CD4-positive, alpha-beta T cell treated with Interleukin-2 at 100 ng/mL for 4 hours (primary cell): ENCODE results near the gene ANKIB1.
A peak's percentile ranks its signal among the peaks of the same experiment; 100 is the strongest.
"Not testable (repeated sequence)": the region's sequence is repeated elsewhere in the genome, so short reads cannot be mapped to it uniquely, and the experiment has no call there.

Experiments
- DNase-seq: peaks from one replicate; pipeline ENCODE4 v3.0.0-alpha.2; 2020; ENCODE audit warnings: low spot score

The ANKIB1 gene

DNA sequence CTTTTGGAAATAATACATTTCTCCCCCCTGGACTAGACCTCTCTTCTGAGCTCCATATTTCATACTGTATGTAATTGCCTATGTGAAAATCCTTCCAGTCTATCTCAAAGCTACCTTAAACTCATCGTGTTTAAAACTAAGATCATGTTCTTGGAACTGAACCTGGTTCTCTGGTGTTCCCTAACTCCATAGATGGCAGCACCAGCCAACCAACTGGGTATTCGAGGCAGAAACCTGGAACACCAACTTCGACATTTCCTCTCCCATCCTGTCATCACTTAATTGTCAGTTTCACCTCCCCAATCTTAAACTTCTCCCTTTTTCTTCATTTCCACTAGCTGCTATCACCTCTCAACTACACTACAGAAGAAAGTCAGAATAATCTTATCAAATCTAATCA, 87.0 kb downstream of the ANKIB1 start:
- no peak for DNase-seq

DNA sequence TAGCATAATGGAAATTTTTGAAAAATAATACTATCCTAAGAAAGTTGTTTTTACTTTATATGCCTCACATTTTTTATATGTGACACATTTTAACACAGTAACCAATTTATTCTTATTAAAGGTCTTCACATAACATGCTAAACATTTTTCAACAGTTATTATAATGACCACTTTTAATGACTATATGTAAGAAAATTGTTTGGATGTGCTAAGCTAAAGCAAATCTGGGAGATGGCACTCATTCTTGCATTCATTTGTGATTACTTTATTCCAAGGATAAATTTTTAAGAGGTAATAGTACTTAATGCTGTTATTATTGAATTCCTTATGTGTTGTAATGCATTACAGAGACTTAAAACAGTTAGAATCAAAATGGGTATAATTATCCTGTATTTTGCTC, 88.1 kb downstream of the ANKIB1 start:
- no peak for DNase-seq

DNA sequence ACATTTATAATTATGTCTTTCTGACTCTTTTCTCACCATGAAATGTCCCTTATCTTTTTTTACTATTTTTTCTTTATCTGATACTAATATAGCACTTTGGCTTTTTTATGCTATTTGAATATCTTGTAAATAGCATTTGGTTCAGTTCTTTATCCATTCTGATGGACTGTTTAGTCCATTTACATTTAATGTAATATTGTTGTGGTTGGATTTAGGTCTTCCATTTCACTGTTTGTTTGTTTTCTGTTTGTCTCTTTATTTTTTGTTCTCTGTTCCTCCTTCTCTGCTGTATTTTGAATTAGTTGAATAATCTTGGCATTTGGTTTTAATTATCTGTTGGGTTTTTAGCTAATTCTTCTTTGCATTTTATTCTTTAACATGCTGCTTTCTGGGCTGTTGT, 89.8 kb downstream of the ANKIB1 start:
- DNase-seq: no peak

DNA sequence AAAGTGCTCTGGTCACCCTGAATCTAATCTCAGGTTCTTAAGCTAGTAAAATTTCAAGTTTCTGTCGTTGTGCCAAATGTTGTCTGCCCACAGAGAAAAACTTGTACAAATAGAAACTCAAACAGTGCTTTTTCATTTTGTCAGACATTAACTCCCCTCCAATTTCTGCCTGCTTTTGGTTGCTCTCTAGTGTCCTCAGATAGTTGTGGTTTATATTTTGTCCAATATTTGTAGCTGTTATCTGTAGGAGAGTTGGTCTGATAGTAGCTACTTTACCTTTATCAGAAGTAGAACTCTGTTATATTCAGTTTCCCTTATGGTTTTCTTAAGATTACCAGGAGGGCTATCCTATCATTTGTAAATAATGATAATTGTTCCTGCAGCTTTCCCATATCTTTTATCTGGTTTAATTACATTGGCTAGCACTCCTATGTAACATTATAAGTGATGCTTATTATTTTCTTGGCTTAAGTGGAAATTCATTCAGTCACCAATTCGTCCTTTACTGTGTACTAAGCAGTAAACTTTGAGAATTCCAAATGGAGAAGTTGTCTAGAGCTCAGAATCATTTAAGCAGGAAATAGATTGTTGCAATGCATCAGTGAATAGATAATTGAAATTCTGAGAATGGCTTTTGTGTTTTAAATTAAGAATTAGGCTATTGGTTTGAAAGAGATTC, 91.0 kb downstream of the ANKIB1 start:
- no peak for DNase-seq

DNA sequence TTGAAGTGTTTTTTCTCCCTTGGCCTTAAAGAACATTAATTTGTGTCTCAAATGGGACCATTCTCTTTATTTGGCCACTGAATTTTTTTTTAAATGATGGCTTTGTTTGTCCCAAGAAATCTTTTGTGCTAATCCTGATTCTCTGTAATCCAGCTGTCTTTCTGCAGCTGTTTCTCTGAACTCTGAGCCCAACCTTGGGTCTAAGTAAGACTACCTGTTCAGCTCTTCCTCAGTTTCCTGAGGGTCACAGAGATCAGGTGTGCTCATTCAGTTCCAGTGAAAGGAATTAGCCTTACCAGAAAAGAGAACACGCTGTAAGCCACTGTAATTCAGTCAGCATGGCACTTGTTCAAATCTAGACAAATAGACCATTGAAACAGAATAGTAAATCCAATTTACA, 94.2 kb downstream of the ANKIB1 start:
- no peak for DNase-seq

DNA sequence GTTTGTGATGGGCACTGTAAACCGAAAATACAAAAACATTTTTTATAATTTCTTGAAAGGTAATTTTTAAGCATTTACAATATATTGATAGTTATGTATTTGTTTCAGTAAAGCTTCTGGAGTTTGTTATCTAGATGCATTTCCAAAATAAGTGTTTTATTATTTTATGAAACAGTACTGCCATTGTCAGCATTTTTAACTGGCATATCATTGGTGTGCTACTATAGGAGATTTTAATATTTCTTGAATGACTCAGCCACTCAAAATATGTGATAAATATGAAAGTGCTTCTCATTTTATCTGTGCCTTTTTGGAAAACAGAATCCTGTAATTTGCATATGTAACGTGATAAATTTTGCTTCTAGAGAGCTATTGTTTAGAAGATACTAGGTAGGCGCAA, 97.9 kb downstream of the ANKIB1 start:
- no peak for DNase-seq

DNA sequence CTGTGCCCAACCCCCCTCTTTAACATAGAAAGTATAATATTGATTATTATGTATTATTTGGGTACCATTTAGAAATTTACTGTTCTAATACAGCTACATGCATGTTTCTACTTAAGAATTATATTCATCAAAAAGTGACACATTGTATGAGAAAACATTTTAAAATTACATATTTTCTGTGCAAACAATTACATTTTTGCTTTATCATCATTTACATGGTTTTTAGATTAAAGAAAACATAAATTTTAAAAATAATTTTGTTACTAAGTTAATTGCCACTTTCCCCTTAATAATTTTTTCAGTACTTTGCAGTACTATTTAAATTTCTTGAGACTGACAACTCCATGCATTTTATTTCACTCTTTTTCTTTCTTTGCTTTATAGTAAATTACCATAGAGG, 106.2 kb downstream of the ANKIB1 start:
- DNase-seq: no peak

DNA sequence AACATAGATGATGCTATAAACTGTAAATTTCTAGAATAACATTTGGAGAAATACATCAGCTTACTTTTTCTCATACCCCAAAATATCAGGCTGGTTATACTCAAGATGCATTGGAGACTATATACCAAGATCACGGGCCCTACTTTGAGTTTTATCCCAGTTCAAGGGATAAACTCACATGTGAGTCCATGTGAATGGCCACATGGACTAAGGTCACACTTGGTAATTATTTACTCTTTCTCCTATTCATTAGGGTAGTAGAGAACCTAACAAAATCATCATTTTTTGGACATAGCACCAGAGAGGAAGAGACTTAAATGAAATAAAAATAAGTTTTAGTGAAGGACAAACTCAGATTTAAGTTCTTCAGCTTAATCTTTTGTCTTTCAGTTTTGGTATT, 108.4 kb downstream of the ANKIB1 start:
- DNase-seq: no peak

DNA sequence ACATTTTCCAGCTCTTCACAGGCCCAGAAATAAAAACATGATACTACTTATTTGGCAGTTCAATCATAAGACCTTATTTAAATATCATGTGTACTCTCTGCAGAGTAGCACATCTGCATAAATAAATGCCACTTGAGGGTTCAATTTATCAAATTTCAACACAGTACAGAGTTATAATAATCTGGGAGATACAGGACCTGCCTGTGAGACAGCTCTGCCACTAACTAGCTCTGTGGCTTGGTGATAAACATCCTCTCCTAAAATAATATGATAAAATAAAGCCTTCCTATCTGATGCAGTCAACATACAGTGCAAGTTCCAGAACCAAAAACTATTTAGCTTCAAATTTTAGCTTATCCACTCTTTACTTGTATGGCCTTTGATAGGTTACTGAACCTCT, 110.6 kb downstream of the ANKIB1 start:
- no peak for DNase-seq

DNA sequence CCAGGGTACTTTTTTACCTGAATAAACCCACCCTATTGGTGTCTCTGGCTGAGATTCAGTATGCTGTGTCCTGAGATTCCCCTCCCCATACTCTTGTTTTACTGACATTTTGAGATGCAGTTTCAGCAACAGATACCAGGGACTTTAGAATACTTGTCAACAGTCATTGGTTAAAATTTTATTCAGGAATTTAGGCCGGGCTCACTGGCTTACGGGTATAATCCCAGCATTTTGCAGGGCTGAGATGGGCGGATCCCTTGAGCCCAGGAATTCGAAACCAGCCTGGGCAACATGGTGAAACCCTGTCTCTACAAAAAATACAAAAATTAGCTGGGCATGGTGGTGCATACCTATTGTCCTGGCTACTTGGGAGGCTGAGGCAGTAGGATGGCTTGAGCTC, 111.5 kb downstream of the ANKIB1 start:
- DNase-seq: no peak

DNA sequence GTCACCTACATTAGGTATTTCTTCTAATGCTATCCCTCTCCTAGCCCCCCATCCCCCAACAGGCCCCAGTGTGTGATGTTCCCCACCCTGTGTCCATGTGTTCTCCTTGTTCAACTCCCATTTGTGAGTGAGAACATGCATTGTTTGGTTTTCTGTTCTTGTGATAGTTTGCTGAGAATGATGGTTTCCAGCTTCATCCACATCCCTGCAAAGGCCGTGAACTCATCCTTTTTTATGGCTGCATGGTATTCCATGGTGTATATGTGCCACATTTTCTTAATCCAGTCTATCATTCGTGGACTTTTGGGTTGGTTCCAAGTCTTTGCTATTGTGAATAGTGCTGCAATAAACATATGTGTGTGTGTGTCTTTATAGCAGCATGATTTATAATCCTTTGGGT, 113.4 kb downstream of the ANKIB1 start:
- not testable (repeated sequence) for DNase-seq

DNA sequence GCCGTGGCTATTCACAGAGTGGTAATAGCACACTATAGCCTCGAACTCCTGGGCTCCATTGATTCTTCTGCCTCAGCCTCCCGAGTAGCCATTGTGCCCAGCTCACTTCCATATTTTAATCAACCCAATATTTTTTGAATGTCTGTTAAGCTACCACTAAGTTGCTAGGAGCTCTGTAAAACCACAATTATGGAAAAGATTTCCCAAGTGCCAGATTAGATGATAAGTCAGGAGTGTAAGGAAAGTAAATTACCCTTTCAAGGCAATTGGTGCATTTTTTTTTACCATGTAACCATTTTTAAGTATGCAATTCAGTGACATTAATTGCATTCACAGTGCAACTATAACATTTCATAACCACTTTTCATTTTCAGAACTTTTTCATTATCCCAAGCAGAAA, 114.0 kb downstream of the ANKIB1 start:
- DNase-seq: no peak

DNA sequence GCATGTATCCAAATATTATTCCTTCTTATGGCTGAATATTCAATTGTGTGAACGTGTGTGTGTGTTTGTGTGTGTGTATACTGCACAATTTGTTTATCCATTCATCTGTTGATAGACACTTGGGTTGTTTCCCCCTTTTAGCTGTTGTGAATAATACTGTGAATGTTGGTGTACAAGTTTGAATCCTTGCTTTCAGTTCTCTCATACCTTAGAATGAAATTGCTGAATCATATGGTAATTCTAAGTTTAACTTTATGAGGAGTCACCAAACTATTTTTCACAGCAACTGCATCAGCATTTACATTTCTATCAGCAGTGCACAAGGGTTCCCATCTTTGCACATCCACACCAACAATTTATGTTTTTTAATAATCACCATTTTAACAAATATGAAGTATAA, 114.6 kb downstream of the ANKIB1 start:
- no peak for DNase-seq

DNA sequence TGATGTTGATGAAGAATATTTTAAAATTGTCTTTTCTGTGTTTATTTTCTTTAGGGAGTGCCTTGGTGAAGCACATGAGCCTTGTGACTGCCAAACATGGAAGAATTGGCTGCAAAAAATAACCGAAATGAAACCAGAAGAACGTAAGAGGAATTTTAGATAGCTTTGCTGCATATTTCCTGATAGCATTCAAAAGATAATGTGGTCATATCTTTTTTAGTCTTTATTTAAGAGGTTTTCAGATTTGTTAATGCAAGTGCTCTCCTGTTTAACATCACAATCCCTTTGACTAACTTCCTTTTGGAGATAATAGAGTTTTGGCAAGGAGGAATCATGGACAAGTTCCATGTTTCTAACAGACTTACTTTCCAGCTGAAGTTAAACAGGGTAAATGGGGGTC, 116.4 kb downstream of the ANKIB1 start:
- no peak for DNase-seq

DNA sequence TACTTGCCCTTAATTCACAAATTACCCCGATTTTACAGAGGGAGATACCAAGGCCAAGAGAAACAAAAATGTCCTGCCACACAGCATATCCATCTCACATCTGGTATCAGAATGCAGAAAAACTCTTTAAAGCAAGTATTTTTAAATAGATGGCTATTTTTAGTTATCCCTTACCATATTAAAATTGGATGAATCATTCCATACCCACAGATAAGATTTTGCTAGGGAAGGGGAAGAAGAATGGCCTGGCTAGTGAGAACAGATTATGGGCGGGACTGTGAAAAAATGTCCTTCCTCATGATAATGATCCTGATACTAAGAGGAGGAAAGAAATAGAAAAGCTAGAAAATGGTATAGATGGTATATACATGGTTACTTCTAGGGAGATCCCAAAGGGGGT, 121.0 kb downstream of the ANKIB1 start:
- no peak for DNase-seq

DNA sequence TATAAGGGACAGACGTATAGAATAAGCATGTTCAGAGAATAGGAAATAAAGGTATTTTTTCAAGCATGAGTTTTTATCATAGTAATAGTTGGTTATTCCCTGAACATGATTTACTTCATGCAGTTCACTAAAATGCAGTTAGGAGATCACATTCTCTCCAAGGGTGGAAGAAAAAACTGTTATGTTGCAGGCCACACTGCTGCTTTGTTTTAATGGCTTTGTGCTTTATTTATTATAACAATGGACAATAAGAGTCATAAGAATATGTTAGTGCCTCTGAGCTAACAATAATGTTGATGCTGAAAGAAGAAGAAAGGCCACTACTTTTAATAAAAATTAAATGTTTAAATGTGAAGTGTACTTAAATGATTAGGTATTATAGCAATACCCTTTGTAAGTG, 123.0 kb downstream of the ANKIB1 start:
- DNase-seq: no peak

DNA sequence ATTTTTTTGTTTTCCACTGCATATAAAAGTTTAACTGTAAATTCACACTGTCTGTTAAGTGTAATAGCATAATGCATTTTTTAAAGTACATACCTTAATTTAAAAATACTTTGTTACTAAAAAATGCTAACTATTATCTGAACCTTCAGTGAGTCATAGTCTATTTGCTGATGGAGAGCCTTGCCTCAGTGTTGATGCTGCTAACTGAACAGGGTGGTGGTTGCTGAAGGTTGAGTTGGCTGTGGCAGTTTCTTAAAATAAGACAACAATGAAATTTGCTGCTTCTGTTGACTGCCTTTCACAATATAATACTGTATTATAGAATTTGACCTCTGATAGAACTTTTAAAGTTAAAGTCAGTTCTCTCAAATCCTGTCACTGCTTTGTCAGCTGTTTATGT, 129.2 kb downstream of the ANKIB1 start:
- no peak for DNase-seq

DNA sequence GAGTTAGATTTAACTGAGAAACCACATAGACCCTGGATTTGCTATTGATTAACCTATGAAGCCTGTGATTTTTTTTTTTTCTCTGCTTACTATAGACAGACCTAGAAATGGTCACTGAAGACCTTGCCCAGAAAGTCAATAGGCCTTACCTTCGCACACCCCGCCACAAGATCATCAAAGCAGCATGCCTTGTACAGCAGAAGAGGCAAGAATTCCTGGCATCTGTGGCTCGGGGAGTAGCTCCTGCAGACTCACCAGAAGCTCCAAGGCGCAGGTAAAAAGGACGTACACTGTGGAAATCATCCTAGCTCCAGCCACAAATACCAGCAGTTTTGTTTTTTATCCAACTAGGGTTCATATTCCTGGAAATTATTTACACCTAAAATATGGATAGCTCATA, 145.3 kb downstream of the ANKIB1 start:
- DNase-seq: no peak

DNA sequence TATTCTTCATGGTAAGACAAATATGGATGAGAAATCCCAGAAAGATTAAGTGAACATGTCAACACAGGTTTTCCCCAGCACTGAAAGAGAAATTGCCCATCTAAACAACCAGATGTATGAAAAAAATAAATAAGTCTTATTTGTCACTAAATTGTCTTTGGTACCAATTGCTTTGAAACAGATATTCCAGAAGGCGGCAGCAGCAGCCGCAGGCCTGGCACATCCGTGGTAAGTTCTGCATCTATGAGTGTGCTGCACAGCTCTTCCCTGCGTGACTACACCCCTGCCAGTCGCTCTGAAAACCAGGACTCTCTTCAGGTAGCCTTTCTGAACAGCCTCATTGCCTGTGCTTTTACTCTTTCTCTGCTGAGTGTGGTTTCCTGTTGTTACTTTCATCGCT, 151.8 kb downstream of the ANKIB1 start:
- DNase-seq: no peak

DNA sequence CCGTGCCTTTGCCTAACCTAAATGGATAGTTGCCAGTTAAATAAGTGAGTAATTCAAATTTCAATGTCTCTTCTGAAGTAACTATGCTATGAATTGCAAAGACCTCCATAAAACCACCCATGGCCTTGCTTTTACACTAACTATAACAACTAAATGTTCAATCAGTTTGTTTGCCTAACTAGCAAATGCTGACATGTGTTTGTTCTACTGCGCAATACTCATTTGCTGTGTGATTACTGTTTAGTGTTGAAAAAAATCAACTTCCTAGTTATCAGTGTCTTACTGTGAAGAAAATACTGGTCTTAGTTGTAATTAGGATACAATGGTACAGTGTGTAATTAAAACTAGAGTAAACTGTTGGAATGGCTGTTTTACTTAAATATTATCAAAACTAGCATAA, 154.2 kb downstream of the ANKIB1 start:
- DNase-seq: no peak

DNA sequence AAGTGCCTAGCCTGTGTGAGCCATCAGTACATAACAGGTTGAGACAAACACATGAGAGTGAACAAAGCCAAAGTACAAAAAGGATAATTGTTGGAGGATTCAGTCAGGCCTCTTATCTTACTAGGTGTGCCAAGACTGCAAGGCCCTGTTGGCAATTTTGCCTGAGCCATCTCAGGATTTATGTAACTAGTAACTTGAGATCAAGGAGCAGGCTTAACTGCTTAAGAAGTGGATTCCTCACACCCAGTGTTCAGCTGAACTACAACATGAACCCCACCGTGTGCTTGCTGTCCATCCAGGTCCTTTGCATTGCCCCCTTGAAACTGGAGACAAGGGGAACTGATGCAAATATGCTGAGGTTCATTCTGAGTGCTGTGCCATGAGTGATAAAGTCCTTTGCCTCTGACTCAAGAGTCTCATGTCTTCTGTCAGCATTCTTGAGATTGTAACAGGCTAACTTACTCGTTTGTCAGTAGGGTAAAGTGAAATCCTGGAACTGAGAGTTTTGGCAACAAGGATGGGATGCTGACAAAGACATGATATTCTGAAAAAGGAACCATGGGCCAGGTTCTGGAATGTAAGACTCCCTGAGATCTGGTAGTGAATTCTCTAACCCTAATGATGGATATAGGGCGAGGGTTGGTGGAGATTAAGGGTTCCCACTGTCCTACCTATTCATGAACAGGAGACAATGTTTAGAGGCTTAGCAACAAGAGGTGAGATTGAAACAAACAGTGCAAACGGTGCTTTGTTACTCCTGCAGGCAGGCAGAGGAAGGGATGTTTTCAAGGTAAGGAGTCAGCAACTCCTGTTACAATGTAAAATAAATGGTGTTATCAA, 157.4 kb downstream of the ANKIB1 start:
- no peak for DNase-seq

DNA sequence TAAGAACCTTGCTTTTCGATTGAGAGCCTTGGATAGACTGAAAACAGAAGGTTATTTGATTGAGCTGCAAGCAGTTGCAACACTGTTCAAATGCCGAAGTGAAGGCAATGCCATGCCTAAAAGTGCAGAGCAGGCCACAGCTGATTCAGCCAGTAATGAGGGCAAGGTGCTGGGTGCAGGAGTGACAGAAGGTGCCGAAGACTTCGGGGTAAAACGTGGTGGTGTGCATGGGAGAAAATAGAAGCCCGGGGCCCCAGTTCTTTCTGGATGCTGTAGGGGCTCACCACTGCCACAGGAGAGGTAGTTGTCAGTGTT, 157.9 kb downstream of the ANKIB1 start:
- DNase-seq: no peak

DNA sequence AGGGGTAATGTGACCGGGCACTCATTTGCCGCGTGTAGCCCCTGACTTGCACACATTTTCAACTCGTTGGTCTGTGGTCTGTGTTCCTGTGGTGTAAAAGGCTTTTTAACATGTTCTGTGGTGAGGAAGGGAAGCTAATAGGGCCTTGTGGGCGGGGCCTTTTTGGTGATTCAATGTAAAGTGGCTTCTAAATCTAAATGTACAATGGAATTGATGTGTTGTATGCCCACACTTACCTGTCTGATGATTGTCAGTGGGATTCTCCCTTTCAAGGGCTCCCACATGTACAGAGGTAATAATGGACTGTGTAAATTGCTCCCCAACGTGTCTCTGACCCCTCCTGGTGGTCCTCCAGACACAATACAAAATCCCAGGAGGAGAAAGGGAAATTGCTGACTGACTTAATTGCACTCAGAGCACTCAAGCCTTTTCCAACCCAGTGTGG, 158.4 kb downstream of the ANKIB1 start:
- DNase-seq: peak; percentile 27

DNA sequence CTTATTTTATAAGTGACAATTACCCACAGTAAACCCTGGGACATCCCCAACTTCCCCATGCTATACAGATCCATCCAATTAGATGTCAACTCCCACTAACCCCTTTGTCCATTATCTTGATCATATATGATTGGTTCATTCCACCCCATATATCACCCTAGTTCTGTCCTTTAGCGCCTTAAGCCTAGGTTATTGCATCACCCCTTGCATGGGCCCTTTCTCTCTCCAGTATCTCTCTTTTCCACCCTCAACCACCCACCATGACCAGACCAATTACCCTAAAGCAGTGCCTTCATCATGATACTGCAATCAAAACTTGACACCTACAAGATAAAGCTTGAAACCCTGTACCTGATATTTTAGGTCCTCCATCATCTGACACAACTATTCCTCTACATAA, 163.6 kb downstream of the ANKIB1 start:
- no peak for DNase-seq
